NCI-H187 (cell line): Measurements from ENCODE around the gene PRKCB.

ENCODE experiments used
- DNase-seq, 2 experiments: peaks; one replicate each; lab custom pipeline; 2025; lab: John Stamatoyannopoulos, UW

Gene PRKCB

GRCh38 chr16:24253192-24253591 lies 417.4 kb downstream of the PRKCB start:
- DNase-seq = peak in 1 of 2 experiments; percentile 9

DNA sequence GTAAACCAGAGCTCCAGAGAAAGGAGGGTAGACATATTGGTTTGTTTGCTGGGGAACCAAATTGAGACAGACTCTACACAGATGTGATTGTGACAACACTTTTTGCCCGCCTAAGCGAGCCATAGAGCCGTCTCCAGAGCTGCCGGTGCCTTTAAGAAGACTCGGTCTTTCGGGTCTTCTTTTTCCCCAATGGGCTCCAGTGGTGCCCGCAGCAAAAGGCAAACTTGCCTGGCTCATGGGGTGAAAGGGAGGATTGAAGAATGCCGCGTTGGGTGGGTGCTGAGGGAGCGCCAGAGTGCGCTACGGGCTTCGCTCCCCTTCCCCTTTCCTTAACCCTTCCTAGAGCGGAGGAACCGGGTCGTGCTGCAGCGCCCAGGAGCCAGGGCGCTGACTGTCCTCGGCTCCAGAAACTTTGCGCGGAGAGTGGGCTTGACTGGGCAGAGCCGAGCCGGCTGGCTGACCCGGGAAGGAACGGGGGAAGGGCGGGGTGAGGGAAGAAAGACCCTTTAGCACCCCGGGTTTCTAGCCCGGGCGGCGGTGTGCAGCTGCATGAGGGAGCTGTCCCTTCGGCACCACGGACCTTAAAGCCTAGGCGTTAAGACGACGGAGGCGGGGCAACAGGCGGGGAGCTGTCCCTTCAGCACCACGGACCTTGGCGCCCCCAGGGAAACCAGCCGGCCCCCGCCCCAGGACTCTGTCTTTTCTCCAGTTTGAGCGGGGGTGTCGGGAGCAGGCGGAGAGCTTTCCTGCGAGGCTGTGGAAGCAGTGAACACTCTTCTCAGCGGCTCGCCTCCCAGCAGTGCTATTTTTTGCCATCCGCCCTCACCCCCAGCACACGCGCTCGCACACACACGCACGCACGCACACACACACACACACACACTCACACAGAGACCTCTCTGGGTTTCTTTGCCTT lies 419.9 kb downstream of the PRKCB start, which contains the start of gene CACNG3:
Gene CACNG3, plus strand, starts transcription at position 880 of the 916 bp plus-strand sequence. CDS start 420 bp downstream, outside the sequence.
- no peak for DNase-seq

DNA sequence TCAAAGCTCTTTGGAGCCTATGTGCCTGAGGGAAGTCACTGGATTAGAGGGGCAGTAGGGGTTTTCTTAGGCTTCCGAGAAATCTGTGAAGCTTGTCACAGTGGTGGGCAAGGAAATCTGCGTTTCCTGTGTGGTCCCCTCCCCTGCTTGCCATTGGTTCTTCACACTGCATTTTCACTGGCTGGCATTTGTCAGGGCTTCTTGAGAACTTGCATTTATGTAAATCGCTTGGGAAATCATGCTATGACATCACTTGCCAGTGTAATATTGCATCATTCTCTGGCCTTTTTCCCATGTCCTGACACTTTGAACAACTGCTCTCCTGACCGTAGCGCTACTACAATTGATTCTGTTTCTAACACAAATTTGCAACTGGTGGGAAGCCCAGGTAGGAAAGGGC lies 422.2 kb downstream of the PRKCB start:
- no peak for DNase-seq

DNA sequence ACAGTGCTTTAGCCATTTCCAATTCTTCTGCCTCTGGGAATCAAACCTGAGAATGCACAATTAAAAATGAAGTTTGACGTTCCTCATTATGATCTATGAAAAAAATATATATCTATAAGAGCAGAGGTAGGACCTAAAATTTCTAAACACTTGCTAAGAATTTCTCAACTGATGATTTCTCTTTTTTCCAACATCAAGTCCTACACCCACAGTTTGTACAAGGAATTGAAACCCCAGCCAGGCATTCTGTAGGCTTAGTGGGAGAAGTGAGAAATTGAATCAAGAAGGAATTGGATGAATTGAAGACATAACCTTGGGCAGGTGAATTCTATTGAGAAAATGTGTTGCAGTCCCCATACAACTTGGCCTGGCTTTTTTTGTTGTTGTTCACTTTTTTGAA lies 423.0 kb downstream of the PRKCB start:
- no peak for DNase-seq

DNA sequence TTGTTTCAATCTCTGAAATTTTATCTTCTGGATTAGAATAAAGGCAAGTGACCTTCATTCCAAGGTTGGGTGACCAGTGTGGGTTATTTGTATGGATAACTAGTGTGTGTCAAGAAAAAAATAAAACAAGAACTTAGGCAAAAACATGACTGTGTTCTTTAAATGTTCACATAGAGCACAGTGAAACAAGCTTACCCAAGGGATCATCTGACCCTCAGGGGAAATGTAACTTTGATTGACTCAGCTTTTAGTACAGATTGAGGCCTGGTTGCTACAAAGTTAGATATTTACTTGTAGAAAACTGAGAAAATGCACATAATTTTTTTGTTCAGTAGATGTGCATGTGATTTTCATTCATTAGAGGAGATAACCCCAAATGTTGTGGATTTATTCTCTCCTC lies 427.0 kb downstream of the PRKCB start:
- no peak for DNase-seq
